Tibial nerve (tissue), 4 donors: Measurements from ENCODE around the gene RXYLT1. TPM values are rescaled to one million over a fixed set of nuclear protein-coding genes. Genes with fewer than 3 reads are reported as not detected.

ENCODE experiments used
- DNase-seq, 2 donors: peaks; one replicate each; pipeline ENCODE4 v3.0.0-alpha.2; 2019; ENCODE audit warnings: low spot score in 2 of 2
- H3K27ac ChIP-seq, 4 donors: fragments of 200-600 bp; sonication (generic) in 3 of 4; one replicate each; pipeline ENCODE4 v1.5.1; 2017 to 2019; ENCODE audit warnings: mild to moderate bottlenecking in 1 of 4
- H3K27me3 ChIP-seq, 2 donors: fragments of 200-600 bp; sonication (generic) in 1 of 2; one replicate each; pipeline versions ENCODE4 v1.5.1 to v1.6.0; 2017 to 2019
- H3K36me3 ChIP-seq, 3 donors: fragments of 200-600 bp; sonication (generic); one replicate each; pipeline ENCODE4 v1.5.1; 2018 to 2019
- H3K4me1 ChIP-seq, 4 donors: fragments of 200-600 bp; sonication (generic) in 3 of 4; one replicate each; pipeline ENCODE4 v1.5.1; 2017 to 2019
- H3K4me3 ChIP-seq, 4 donors: fragments of 200-600 bp; sonication (generic) in 3 of 4; one replicate each; pipeline ENCODE4 v1.5.1; 2017 to 2019; ENCODE audit warnings: mild to moderate bottlenecking in 1 of 4, moderate library complexity in 1 of 4
- H3K9me3 ChIP-seq, 4 donors: fragments of 200-600 bp; sonication (generic) in 3 of 4; one replicate each; pipeline ENCODE4 v1.5.1; 2017 to 2019
- EP300 ChIP-seq, 2 donors: sonication (generic); formaldehyde crosslinking; IDR thresholded peaks; one replicate each; pipeline ENCODE4 v1.6.1; 2017; ENCODE audit warnings: antibody characterized with exemption in 2 of 2, mild to moderate bottlenecking in 1 of 2
- POLR2A ChIP-seq, 2 donors: fragments of 450-650 bp; IDR thresholded peaks; one replicate each; pipeline ENCODE4 v1.6.1; 2017; ENCODE audit warnings: antibody characterized with exemption in 2 of 2, mild to moderate bottlenecking in 2 of 2, moderate library complexity in 2 of 2
- WGBS, 2 donors: methylation state at CpG; one replicate each; pipeline ENCODE4 v1.1.5; 2018; 5-methylcytosine and 5-hydroxymethylcytosine counted together
- total RNA-seq, 4 donors: library from RNA; depleted of rRNA; stranded (reverse); fragments of >200 nt; gene quantifications; one replicate each; pipeline ENCODE4 v1.1.0, GENCODE V29; 2016
- TF ChIP-seq, protein P1 (sequence below), 5 experiments: fragments of 200-600 bp in 3 of 5; fragments of 450-650 bp in 2 of 5; sonication (generic) in 3 of 5; IDR thresholded peaks; one replicate each; pipeline ENCODE4 v1.5.1; 2016 to 2019; ENCODE audit warnings: antibody characterized with exemption in 5 of 5, mild to moderate bottlenecking in 3 of 5, moderate library complexity in 2 of 5

Gene RXYLT1
- total RNA-seq, 4 donors from 2014 or later, result 14.4 to 24.9 (median 18.1) TPM

DNA sequence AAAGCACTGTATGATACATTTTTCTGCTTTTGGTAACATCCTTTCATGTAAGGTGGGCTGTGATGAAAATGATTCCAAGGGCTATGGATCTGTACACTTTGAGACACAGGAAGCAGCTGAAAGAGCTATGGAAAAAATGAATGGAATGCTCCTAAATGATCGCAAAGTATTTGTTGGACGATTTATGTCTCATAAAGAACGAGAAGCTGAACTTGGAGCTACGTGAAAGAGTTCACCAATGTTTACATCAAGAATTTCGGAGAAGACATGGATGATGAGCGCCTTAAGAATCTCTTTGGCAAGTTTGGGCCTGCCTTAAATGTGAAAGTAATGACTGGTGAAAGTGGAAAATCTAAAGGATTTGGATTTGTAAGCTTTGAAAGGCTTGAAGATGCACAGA is 42.6 kb downstream of the RXYLT1 start:
- H3K9me3 ChIP-seq, result peaks cover 0 to 12% (median 0%) of the 10 kb centered on the region in 4 donors
- no peaks in the 10 kb centered on the region for H3K27me3 ChIP-seq
- no peak for DNase-seq
- 36 to 42% methylated on average over 6 of the region's 6 CpGs for WGBS, 2 donors
- peak overlapping the region in 3 of 4 donors; percentile 30 to 61 (median 46) for H3K4me3 ChIP-seq
- TF ChIP-seq EP300 (IDR thresholded peaks at IDR 0.05) (no peak), POLR2A (IDR thresholded peaks at IDR 0.05) (no peak)
- TF ChIP-seq, protein P1, sequence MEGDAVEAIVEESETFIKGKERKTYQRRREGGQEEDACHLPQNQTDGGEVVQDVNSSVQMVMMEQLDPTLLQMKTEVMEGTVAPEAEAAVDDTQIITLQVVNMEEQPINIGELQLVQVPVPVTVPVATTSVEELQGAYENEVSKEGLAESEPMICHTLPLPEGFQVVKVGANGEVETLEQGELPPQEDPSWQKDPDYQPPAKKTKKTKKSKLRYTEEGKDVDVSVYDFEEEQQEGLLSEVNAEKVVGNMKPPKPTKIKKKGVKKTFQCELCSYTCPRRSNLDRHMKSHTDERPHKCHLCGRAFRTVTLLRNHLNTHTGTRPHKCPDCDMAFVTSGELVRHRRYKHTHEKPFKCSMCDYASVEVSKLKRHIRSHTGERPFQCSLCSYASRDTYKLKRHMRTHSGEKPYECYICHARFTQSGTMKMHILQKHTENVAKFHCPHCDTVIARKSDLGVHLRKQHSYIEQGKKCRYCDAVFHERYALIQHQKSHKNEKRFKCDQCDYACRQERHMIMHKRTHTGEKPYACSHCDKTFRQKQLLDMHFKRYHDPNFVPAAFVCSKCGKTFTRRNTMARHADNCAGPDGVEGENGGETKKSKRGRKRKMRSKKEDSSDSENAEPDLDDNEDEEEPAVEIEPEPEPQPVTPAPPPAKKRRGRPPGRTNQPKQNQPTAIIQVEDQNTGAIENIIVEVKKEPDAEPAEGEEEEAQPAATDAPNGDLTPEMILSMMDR (IDR thresholded peaks at IDR 0.05), result no peak
- no peak overlapping the region for H3K27ac ChIP-seq
- H3K36me3 ChIP-seq, result no peaks in the 10 kb centered on the region
- H3K4me1 ChIP-seq, result peaks cover 0 to 11% (median 0%) of the 10 kb centered on the region in 4 donors

DNA sequence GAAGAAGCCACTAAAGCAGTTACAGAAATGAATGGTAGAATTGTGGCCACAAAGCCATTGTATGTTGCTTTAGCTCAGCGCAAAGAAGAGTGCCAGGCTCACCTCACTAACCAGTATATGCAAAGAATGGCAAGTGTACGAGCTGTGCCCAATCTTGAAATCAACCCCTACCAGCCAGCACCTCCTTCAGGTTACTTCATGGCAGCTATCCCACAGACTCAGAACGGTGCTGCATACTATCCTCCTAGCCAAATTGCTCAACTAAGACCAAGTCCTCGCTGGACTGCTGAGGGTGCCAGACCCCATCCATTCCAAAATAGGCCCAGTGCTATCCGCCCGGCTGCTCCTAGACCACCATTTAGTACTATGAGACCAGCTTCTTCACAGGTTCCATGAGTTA is 43.3 kb downstream of the RXYLT1 start:
- Histone ChIP-seq H3K4me3 (no peak overlapping the region), H3K4me1 (peaks cover 0 to 11% (median 0%) of the 10 kb centered on the region in 4 donors), H3K9me3 (peaks cover 0 to 12% (median 0%) of the 10 kb centered on the region in 4 donors), H3K27ac (no peak overlapping the region), H3K27me3 (no peaks in the 10 kb centered on the region), H3K36me3 (no peaks in the 10 kb centered on the region)
- no peak for DNase-seq
- TF ChIP-seq POLR2A (IDR thresholded peaks at IDR 0.05), result no peak
- TF ChIP-seq, protein P1 (IDR thresholded peaks at IDR 0.05), result no peak
- TF ChIP-seq EP300 (IDR thresholded peaks at IDR 0.05), result no peak
- WGBS, 2 donors, result 87 to 92% methylated on average over 6 of the region's 6 CpGs

DNA sequence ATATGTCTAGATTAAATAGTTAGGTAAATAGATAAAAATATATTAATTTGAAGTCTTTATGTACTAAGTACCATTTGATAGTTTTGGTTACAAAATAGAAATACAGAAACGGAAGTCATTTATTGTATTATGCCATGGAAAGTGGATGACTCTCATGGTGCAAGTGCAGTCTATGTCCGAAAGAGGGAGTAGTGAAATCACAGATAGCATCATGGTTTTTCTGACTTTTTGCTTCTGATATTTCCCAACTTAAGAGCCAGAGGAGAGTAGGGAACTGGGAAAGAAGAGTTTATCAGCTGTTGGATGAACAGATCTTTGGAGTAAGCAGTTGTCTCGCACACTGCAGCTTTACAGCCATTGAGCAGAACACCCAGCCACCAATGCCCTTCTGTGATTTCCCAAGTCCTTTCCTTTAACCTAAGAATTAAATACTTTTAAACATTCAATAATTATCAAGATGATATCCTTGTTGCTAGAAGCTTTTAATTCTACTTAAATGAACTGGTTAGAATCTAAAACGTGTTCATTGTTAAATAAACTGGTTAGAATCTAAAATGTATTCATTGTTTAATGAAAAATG is 46.4 kb downstream of the RXYLT1 start:
- peak in 1 of 2 donors; percentile 34 for DNase-seq
- 10 to 14% methylated on average over 4 of the region's 4 CpGs for WGBS, 2 donors
- Histone ChIP-seq H3K27ac (no peak overlapping the region), H3K4me3 (no peak overlapping the region), H3K27me3 (no peaks in the 10 kb centered on the region), H3K9me3 (no peaks in the 10 kb centered on the region), H3K4me1 (peaks cover 0 to 11% (median 0%) of the 10 kb centered on the region in 4 donors), H3K36me3 (no peaks in the 10 kb centered on the region)
- TF ChIP-seq POLR2A (IDR thresholded peaks at IDR 0.05) (no peak), EP300 (IDR thresholded peaks at IDR 0.05) (no peak)
- TF ChIP-seq, protein P1 (IDR thresholded peaks at IDR 0.05), result peak; percentile 61 to 79 (median 70)

DNA sequence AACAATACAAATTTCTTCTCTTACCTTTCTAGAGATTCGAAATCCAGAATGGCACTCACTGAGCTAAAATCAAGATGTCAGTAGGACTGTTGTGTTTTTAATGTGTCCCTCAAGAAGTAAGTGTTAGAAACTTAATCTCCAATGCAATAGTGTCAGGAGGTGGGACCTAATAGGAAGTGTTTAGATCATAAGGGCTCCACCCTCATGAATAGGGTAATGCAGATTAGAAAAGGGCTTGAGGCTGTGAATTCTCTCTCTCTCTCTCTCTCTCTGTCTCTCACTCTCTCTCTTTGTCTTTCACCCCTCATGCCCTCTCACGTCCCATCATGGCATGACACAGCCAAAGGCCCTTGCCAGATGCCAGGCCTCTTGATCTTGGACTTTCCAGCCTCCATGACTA is 49.2 kb downstream of the RXYLT1 start:
- Histone ChIP-seq H3K27ac (no peak overlapping the region), H3K4me1 (peaks cover 0 to 3% (median 0%) of the 10 kb centered on the region in 4 donors), H3K27me3 (no peaks in the 10 kb centered on the region), H3K4me3 (no peak overlapping the region), H3K36me3 (no peaks in the 10 kb centered on the region), H3K9me3 (no peaks in the 10 kb centered on the region)
- TF ChIP-seq, protein P1 (IDR thresholded peaks at IDR 0.05), result no peak
- no peak for TF ChIP-seq EP300 (IDR thresholded peaks at IDR 0.05)
- TF ChIP-seq POLR2A (IDR thresholded peaks at IDR 0.05), result no peak
- no peak for DNase-seq
- WGBS, 2 donors, result 86 to 92% methylated on average over 2 of the region's 2 CpGs

DNA sequence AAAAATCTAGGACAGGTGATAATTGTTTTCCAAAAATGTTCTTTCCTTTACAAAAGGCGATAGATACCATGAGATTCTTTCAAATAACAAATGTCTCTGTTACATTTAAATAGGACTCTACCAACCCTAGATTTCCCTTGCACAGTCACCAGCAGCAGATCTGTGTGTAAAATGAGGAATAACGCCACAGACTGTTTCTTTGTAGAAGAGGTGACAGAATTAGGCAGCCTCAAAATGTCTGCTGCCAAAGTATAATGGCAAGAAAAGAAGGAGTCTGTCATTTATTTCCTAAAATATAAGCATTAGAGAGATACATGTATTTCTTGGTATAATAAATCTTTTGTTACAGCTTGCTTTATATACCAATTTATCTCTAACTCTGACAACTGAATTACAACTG is 56.3 kb downstream of the RXYLT1 start:
- TF ChIP-seq POLR2A (IDR thresholded peaks at IDR 0.05) (no peak), EP300 (IDR thresholded peaks at IDR 0.05) (no peak)
- TF ChIP-seq, protein P1 (IDR thresholded peaks at IDR 0.05), result no peak
- Histone ChIP-seq H3K4me1 (no peaks in the 10 kb centered on the region), H3K27ac (no peak overlapping the region), H3K4me3 (no peak overlapping the region), H3K27me3 (no peaks in the 10 kb centered on the region), H3K36me3 (no peaks in the 10 kb centered on the region), H3K9me3 (no peaks in the 10 kb centered on the region)
- DNase-seq, result no peak
- WGBS, 2 donors, result 53 to 54% methylated on average over 2 of the region's 2 CpGs
